B cell (primary cell): ENCODE measurements around the gene TPRN.

Experiments
- EZH2 ChIP-seq: IDR thresholded peaks from 2 replicates; pipeline ENCODE4 v1.6.1; 2012; ENCODE audit warnings: borderline replicate concordance, low read depth, mild to moderate bottlenecking, moderate library complexity, low read length; ENCODE audit not compliant: insufficient read depth, poor library complexity, severe bottlenecking
- TF ChIP-seq, protein P1 (sequence below): fragments of 200-600 bp; IDR thresholded peaks from one replicate; pipeline ENCODE4 v1.8.0; 2022; ENCODE audit warnings: antibody characterized with exemption, mild to moderate bottlenecking

DNA sequence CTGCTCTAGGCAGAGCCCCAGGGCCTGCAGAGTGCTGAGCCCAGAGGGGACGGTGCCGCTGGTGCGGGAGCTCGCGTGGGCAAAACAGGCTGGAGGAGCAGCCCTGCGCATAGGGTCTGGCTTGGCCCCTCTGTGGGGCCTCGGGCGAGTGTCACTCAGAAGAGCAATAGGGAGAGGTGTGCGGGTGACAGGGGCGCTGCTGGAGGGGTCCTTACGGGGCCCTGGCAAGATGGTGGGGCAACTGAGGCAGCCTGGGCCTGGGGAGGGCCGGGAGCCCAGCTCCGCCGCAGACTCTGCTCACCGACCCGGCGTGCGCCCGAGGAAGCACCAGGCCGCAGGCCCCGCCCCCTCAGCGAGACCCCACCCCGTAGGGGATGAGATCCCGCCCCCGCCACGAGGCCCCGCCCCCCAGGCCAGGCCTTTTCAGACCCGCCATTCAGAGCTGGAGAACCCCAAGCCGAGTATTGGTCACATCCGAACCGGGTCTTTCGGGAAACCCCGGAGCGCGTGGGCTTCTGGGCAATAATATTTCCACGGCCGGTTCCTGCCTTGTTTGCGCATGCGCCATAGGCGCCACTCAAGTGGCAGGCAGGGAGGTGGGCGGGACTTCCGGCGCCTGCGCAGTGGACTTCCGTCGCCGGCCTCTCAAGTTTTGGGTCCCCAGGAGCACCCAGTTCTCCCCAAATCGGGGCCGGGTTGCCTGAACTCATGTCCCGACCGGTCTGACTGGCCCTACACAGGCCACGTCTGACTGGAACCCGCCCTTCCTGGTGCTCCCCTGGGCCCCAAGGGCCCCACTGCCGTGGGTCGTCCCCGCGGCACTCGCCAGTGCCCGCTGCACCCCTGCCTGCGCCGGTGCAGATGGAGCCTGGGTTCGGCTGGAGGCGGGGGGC is 22.8 kb upstream of the TPRN start:
- TF ChIP-seq, protein P1, sequence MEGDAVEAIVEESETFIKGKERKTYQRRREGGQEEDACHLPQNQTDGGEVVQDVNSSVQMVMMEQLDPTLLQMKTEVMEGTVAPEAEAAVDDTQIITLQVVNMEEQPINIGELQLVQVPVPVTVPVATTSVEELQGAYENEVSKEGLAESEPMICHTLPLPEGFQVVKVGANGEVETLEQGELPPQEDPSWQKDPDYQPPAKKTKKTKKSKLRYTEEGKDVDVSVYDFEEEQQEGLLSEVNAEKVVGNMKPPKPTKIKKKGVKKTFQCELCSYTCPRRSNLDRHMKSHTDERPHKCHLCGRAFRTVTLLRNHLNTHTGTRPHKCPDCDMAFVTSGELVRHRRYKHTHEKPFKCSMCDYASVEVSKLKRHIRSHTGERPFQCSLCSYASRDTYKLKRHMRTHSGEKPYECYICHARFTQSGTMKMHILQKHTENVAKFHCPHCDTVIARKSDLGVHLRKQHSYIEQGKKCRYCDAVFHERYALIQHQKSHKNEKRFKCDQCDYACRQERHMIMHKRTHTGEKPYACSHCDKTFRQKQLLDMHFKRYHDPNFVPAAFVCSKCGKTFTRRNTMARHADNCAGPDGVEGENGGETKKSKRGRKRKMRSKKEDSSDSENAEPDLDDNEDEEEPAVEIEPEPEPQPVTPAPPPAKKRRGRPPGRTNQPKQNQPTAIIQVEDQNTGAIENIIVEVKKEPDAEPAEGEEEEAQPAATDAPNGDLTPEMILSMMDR = no peak
- no peak for TF ChIP-seq EZH2
